ENCODE results near the gene PRR20G. TPM values are rescaled to one million over a fixed set of nuclear protein-coding genes. Genes with fewer than 3 reads are reported as not detected.

PRR20G gene
- polyA plus RNA-seq, 3 donors: not detected

DNA sequence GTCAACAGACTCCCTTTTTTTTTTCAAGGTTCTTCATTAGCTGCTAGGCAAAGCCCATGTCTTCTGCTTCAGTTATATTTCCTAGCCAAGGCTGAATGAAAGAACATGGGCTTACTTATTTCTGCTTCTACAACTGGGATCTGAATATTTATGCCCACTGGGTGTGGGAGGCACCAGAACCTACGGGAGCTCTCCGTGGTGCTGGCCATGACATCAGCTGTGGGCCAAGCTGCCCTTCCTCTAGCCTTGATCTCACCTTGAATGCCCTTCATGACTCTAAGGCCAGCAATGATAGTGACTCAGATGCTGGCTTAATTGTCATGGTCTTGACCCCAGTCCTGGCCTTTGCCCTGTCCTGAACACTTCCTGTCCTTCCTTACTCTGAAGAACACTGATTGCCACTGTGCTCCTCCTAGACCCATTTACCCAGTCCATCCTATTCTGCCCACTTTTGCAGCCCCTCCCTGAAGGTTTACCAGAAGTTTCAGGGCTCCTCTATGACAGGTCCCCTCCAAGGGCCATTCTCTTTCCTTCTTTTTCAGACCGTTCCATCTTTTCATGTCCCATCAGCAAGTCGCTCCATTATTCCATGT is 32.8 kb upstream of the PRR20G start:
- TF ChIP-seq, protein P1, sequence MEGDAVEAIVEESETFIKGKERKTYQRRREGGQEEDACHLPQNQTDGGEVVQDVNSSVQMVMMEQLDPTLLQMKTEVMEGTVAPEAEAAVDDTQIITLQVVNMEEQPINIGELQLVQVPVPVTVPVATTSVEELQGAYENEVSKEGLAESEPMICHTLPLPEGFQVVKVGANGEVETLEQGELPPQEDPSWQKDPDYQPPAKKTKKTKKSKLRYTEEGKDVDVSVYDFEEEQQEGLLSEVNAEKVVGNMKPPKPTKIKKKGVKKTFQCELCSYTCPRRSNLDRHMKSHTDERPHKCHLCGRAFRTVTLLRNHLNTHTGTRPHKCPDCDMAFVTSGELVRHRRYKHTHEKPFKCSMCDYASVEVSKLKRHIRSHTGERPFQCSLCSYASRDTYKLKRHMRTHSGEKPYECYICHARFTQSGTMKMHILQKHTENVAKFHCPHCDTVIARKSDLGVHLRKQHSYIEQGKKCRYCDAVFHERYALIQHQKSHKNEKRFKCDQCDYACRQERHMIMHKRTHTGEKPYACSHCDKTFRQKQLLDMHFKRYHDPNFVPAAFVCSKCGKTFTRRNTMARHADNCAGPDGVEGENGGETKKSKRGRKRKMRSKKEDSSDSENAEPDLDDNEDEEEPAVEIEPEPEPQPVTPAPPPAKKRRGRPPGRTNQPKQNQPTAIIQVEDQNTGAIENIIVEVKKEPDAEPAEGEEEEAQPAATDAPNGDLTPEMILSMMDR (IDR thresholded peaks at IDR 0.05): no peak
- H3K4me2 ChIP-seq (replicated peaks; ENCODE audit: extremely low read depth, low read length, poor library complexity, severe bottlenecking): no peak overlapping the region
- DNase-seq: no peak
- no peak overlapping the region for H2AFZ ChIP-seq (ENCODE audit: insufficient read depth, low read depth, low read length, poor library complexity, severe bottlenecking)
- H4K20me1 ChIP-seq (ENCODE audit: insufficient read depth, low read length): no peaks in the 10 kb centered on the region
- Mint-ChIP-seq H3K36me3 (no peaks in the 10 kb centered on the region), H3K27me3 (ENCODE audit: low read depth in 3 of 3) (peaks cover 6 to 13% (median 9%) of the 10 kb centered on the region in 3 donors), H3K4me1 (peaks cover 21% of the 10 kb centered on the region), H3K27ac (no peak overlapping the region), H3K9me3 (peaks cover 0 to 10% (median 6%) of the 10 kb centered on the region in 7 donors), H3K4me3 (no peak overlapping the region)
- H3K79me2 ChIP-seq (ENCODE audit: insufficient read depth, low read length): no peaks in the 10 kb centered on the region
- H3K4me3 ChIP-seq (replicated peaks in 1 of 3; ENCODE audit: low read depth in 2 of 3, low read length in 3 of 3): no peak overlapping the region
- H3K4me1 ChIP-seq (ENCODE audit: control insufficient read depth in 1 of 2, insufficient read depth in 2 of 2, low read length in 2 of 2): peaks cover 18 to 19% of the 10 kb centered on the region in 2 donors
- intact Hi-C loops (cut with micrococcal nuclease): loop anchor here in 1 of 2 donors (10.0 kb wide), 1 partner anchor 46 kb away; no protein-coding TSS in a partner anchor
- peaks cover 0 to 1% of the 10 kb centered on the region in 2 donors for H3K9me3 ChIP-seq (replicated peaks in 1 of 2; ENCODE audit: control insufficient read depth in 1 of 2, insufficient read depth in 1 of 2, low read length in 2 of 2)
- no peaks in the 10 kb centered on the region for H3K36me3 ChIP-seq (replicated peaks in 1 of 2; ENCODE audit: control insufficient read depth in 1 of 2, insufficient read depth in 2 of 2, low read length in 2 of 2)
- H3K27ac ChIP-seq (ENCODE audit: low read depth in 1 of 2, low read length in 2 of 2): no peak overlapping the region
- no peak overlapping the region for H3K9ac ChIP-seq (ENCODE audit: insufficient read depth, low read length, poor library complexity, severe bottlenecking)
- no peaks in the 10 kb centered on the region for H3K27me3 ChIP-seq (ENCODE audit: control insufficient read depth in 2 of 2, insufficient read depth in 2 of 2, low read length in 2 of 2)
- 52% methylated on average over 2 of the region's 4 CpGs for WGBS (ENCODE audit: insufficient coverage)

DNA sequence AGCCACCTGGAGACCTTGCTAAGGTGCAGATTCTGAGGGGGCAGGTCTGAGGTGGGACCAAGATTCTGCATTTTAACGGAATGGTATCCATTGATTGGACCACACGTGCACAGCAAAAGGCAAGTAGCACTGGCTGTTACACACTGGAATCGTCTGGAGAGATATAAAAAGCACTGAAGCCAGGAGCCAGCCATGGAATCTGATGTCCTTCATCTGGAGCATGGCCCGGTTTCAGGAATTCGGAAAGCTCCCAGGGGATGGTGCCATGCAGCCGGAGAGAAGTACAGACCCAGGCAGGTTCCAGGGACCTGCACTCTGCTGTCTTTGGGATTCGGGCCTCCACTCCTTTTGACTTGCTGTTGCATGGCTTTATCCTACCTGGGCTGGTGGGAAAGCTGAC is 28.8 kb upstream of the PRR20G start:
- Histone ChIP-seq H3K79me2 (ENCODE audit: insufficient read depth, low read length) (no peaks in the 10 kb centered on the region), H3K4me1 (ENCODE audit: control insufficient read depth in 1 of 2, insufficient read depth in 2 of 2, low read length in 2 of 2) (no peaks in the 10 kb centered on the region), H3K4me2 (replicated peaks; ENCODE audit: extremely low read depth, low read length, poor library complexity, severe bottlenecking) (no peak overlapping the region), H3K27me3 (ENCODE audit: control insufficient read depth in 2 of 2, insufficient read depth in 2 of 2, low read length in 2 of 2) (peaks cover 0 to 2% of the 10 kb centered on the region in 2 donors), H3K27ac (ENCODE audit: low read depth in 1 of 2, low read length in 2 of 2) (no peak overlapping the region), H4K20me1 (ENCODE audit: insufficient read depth, low read length) (no peaks in the 10 kb centered on the region), H3K9ac (ENCODE audit: insufficient read depth, low read length, poor library complexity, severe bottlenecking) (no peak overlapping the region), H3K36me3 (replicated peaks in 1 of 2; ENCODE audit: control insufficient read depth in 1 of 2, insufficient read depth in 2 of 2, low read length in 2 of 2) (no peaks in the 10 kb centered on the region), H3K4me3 (replicated peaks in 1 of 3; ENCODE audit: low read depth in 2 of 3, low read length in 3 of 3) (no peak overlapping the region), H3K9me3 (replicated peaks in 1 of 2; ENCODE audit: control insufficient read depth in 1 of 2, insufficient read depth in 1 of 2, low read length in 2 of 2) (no peaks in the 10 kb centered on the region), H2AFZ (ENCODE audit: insufficient read depth, low read depth, low read length, poor library complexity, severe bottlenecking) (no peak overlapping the region)
- Mint-ChIP-seq H3K4me1 (peaks cover 2% of the 10 kb centered on the region), H3K4me3 (no peak overlapping the region), H3K27ac (no peak overlapping the region), H3K36me3 (no peaks in the 10 kb centered on the region), H3K9me3 (peaks cover 0 to 16% (median 5%) of the 10 kb centered on the region in 7 donors), H3K27me3 (ENCODE audit: low read depth in 3 of 3) (peaks cover 13 to 19% (median 17%) of the 10 kb centered on the region in 3 donors)
- intact Hi-C loops (cut with micrococcal nuclease): no loop called here
- no peak for DNase-seq
- 87% methylated on average over 7 of the region's 7 CpGs for WGBS (ENCODE audit: insufficient coverage)
- TF ChIP-seq, protein P1 (IDR thresholded peaks at IDR 0.05): no peak

Measured in CD14-positive monocyte (primary cell).